GM21526 (cell line): Measurements from ENCODE around the gene OR4Q3.
"Not testable (repeated sequence)": the region's sequence is repeated elsewhere in the genome, so short reads cannot be mapped to it uniquely, and the experiment has no call there.

Source experiments
- ATAC-seq: cut with Tn5 transposase; IDR thresholded peaks from one replicate; pipeline ENCODE4 v1.9.1; 2021; ENCODE audit warnings: moderate library complexity; ENCODE audit not compliant: unreplicated experiment, low FRiP score

OR4Q3 gene

GRCh38 chr14:19743256-19743655 is at the start of gene OR4Q3:
Gene OR4Q3 (plus strand): TSS chr14:19743571.
- no peak for ATAC-seq

GRCh38 chr14:19729359-19729758 is 14.0 kb upstream of the OR4Q3 start:
- no peak for ATAC-seq

- ATAC-seq = no peak
Measured at GRCh38 chr14:19729763-19730162, 13.6 kb upstream of the OR4Q3 start.

- ATAC-seq = not testable (repeated sequence)
Measured at GRCh38 chr14:19733893-19734292, 9.5 kb upstream of the OR4Q3 start.

- not testable (repeated sequence) for ATAC-seq
Measured at GRCh38 chr14:19752316-19752715, 8.9 kb downstream of the OR4Q3 start.

GRCh38 chr14:19754172-19754571 is 10.8 kb downstream of the OR4Q3 start:
- no peak for ATAC-seq

- not testable (repeated sequence) for ATAC-seq
Measured at GRCh38 chr14:19771491-19771890, 28.1 kb downstream of the OR4Q3 start.

GRCh38 chr14:19771895-19772430 is 28.6 kb downstream of the OR4Q3 start:
- ATAC-seq = no peak

GRCh38 chr14:19772454-19772853 is 29.1 kb downstream of the OR4Q3 start:
- ATAC-seq = peak; percentile 71

- ATAC-seq = not testable (repeated sequence)
Measured at GRCh38 chr14:19773204-19773603, 29.8 kb downstream of the OR4Q3 start, which contains the start of gene OR4M1. Gene OR4M1 (plus strand): TSS chr14:19773504. CDS start chr14:19780323, 6,819 bp downstream.

GRCh38 chr14:19775587-19775986 is 32.2 kb downstream of the OR4Q3 start:
- no peak for ATAC-seq

GRCh38 chr14:19785848-19786247 is 42.5 kb downstream of the OR4Q3 start:
- not testable (repeated sequence) for ATAC-seq

- not testable (repeated sequence) for ATAC-seq
Measured at GRCh38 chr14:19787318-19787717, 43.9 kb downstream of the OR4Q3 start.

GRCh38 chr14:19788150-19788549 is 44.8 kb downstream of the OR4Q3 start:
- not testable (repeated sequence) for ATAC-seq

GRCh38 chr14:19796520-19797108 is 53.2 kb downstream of the OR4Q3 start:
- not testable (repeated sequence) for ATAC-seq
